BJ (cell line): ENCODE results near the gene CDH23. TPM values are rescaled to one million over a fixed set of nuclear protein-coding genes. Genes with fewer than 3 reads are reported as not detected.

Source experiments
- CTCF ChIA-PET: fragments of 350-600 bp; formaldehyde crosslinking; extraction: SDS; loops from one replicate; lab custom pipeline; 2021; ENCODE audit warnings: antibody characterized with exemption, inconsistent platforms; lab: Yijun Ruan, JAX
- POLR2A ChIA-PET: fragments of 300-600 bp; sonication (Branson Sonifier 250); formaldehyde crosslinking; extraction: SDS; loops from one replicate; lab custom pipeline; 2021; ENCODE audit warnings: antibody characterized with exemption; lab: Charles Lee
- DNase-seq: peaks from one replicate; pipeline ENCODE4 v3.0.0-alpha.2; 2011; ENCODE audit warnings: low read depth
- H3K27me3 ChIP-seq: 2 replicates; pipeline ENCODE4 v1.6.0; 2011; ENCODE audit warnings: low read length; ENCODE audit not compliant: control insufficient read depth, insufficient read depth
- H3K36me3 ChIP-seq: 2 replicates; pipeline ENCODE4 v1.5.1; 2011; ENCODE audit warnings: low read length; ENCODE audit not compliant: control insufficient read depth, insufficient read depth
- H3K4me3 ChIP-seq: 2 replicates; pipeline ENCODE4 v1.5.1; 2011; ENCODE audit warnings: low read depth, mild to moderate bottlenecking, control low read depth, low read length
- CTCF ChIP-seq: IDR thresholded peaks from 2 replicates; pipeline ENCODE4 v1.5.1; 2011; ENCODE audit warnings: low read depth, mild to moderate bottlenecking, control low read depth, inconsistent platforms, low read length, moderate library complexity; ENCODE audit not compliant: insufficient read depth
- polyA plus RNA-seq: library from polyadenylated mRNA; depleted of rRNA; stranded (reverse); fragments of >200 nt; gene quantifications from 2 replicates; pipeline ENCODE4 v1.2.3, GENCODE V29; 2011

The CDH23 gene
- polyA plus RNA-seq, 1 experiment: 0.05 TPM

- no peak for TF ChIP-seq CTCF
Observed at GRCh38 chr10:71705582-71705981, 308.9 kb downstream of the CDH23 start.

GRCh38 chr10:71706216-71707121 is 309.7 kb downstream of the CDH23 start:
- no peak for TF ChIP-seq CTCF
- Histone ChIP-seq H3K4me3 (no peak overlapping the region), H3K27me3 (peaks cover 2% of the 10 kb centered on the region; the same call in 1 of the 2 replicates), H3K36me3 (no peaks in the 10 kb centered on the region)
- no peak for DNase-seq
- POLR2A ChIA-PET: no interaction called here
- CTCF ChIA-PET: interaction anchor here (0.7 to 6.4 kb wide), 11 partner anchors 10 to 393 kb away, joined by 3 to 93 read pairs (median 4); partner anchors contain the start of genes SLC29A3 and VSIR

More at GRCh38 chr10:71705582-71705981, 308.9 kb downstream of the CDH23 start:
- no peak for DNase-seq
- Histone ChIP-seq H3K36me3 (no peaks in the 10 kb centered on the region), H3K27me3 (peaks cover 2% of the 10 kb centered on the region; the same call in 1 of the 2 replicates), H3K4me3 (no peak overlapping the region)
- POLR2A ChIA-PET: no interaction called here
- CTCF ChIA-PET: interaction anchor here (0.9 to 6.4 kb wide), 9 partner anchors 9 to 392 kb away, joined by 3 to 93 read pairs (median 3); partner anchors contain the start of genes SLC29A3 and VSIR

- CTCF ChIA-PET: interaction anchor here (0.7 to 6.4 kb wide), 16 partner anchors 11 to 393 kb away, joined by 3 to 93 read pairs (median 6); partner anchors contain the start of genes C10orf105, SLC29A3 and VSIR
- no peak for DNase-seq
- no peak overlapping the region for H3K4me3 ChIP-seq
- H3K36me3 ChIP-seq: no peaks in the 10 kb centered on the region
- H3K27me3 ChIP-seq: peaks cover 2% of the 10 kb centered on the region; the same call in 1 of the 2 replicates
- POLR2A ChIA-PET: no interaction called here
- TF ChIP-seq CTCF: no peak
Observed at GRCh38 chr10:71707240-71707789, 310.6 kb downstream of the CDH23 start.

- Histone ChIP-seq H3K36me3 (no peaks in the 10 kb centered on the region), H3K27me3 (peaks cover 2% of the 10 kb centered on the region; the same call in 1 of the 2 replicates), H3K4me3 (no peak overlapping the region)
- POLR2A ChIA-PET: no interaction called here
- peak; percentile 82 for TF ChIP-seq CTCF
- CTCF ChIA-PET: interaction anchor here (0.6 to 6.4 kb wide), 32 partner anchors 10 to 864 kb away, joined by 3 to 93 read pairs (median 4); partner anchors contain the start of genes C10orf105, SLC29A3 and VSIR
- no peak for DNase-seq
Observed at GRCh38 chr10:71708301-71708703, 311.6 kb downstream of the CDH23 start.
